Erythroblast (primary cell): ENCODE data around the gene FAM107A.

Experiments used
- GATA1 ChIP-seq: IDR thresholded peaks from 2 replicates; pipeline ENCODE4 v1.6.1; 2011; ENCODE audit warnings: low read depth, mild to moderate bottlenecking, control low read depth, low read length, moderate library complexity
- POLR2A ChIP-seq: IDR thresholded peaks from 2 replicates; pipeline ENCODE4 v1.6.1; 2011; ENCODE audit warnings: mild to moderate bottlenecking, low read length

GRCh38 chr3:58522759-58523425 is 54.3 kb downstream of the FAM107A start:
- TF ChIP-seq POLR2A, result no peak
- TF ChIP-seq GATA1, result peak; percentile 55
